T-cell (primary cell): ENCODE data around the gene DLGAP1. TPM values are rescaled to one million over a fixed set of nuclear protein-coding genes. Genes with fewer than 3 reads are reported as not detected.

Experiments
- ATAC-seq, 4 experiments: fragments of 200-7000 bp in 3 of 4; fragments of 150-1000 bp in 1 of 4; cut with Tn5 transposase; replicated peaks in 1 of 4; 1 replicate in 3 of 4; 2 replicates in 1 of 4; pipeline ENCODE4 v1.10.0; 2021; ENCODE audit warnings: moderate library complexity in 3 of 4, mild to moderate bottlenecking in 2 of 4, moderate number of reproducible peaks in 1 of 4
- CTCF ChIA-PET, 2 donors: fragments of 300-600 bp; sonication (Branson Sonifier 250); formaldehyde crosslinking; loops; one replicate each; lab custom pipeline; 2022; ENCODE audit warnings: antibody characterized with exemption in 2 of 2; lab: Charles Lee
- POLR2A ChIA-PET, 2 donors: fragments of 300-600 bp; sonication (Branson Sonifier 250); formaldehyde crosslinking; loops; one replicate each; lab custom pipeline; 2022; ENCODE audit warnings: antibody characterized with exemption in 2 of 2; lab: Charles Lee
- DNase-seq, 35 experiments: peaks; one replicate each; pipeline versions ENCODE4 v3.0.0 to v3.0.0-alpha.2; 2013 to 2023
- H3K27ac ChIP-seq: one replicate; pipeline ENCODE4 v1.5.1; 2013; ENCODE audit warnings: low read length
- H3K27me3 ChIP-seq, 2 experiments: replicated peaks in 1 of 2; 1 replicate in 1 of 2; 2 replicates in 1 of 2; pipeline versions ENCODE4 v1.6.1 to v1.7.0; 2013; ENCODE audit warnings: low read length in 1 of 2, mixed read lengths in 1 of 2; ENCODE audit not compliant: control insufficient read depth in 2 of 2, insufficient read depth in 2 of 2; ENCODE audit errors: extremely low read depth in 1 of 2
- H3K36me3 ChIP-seq, 2 donors: 1 replicate in 1 of 2; 2 replicates in 1 of 2; pipeline versions ENCODE4 v1.6.1 to v1.7.0; 2013; ENCODE audit warnings: low read length in 1 of 2; ENCODE audit not compliant: control insufficient read depth in 2 of 2, insufficient read depth in 1 of 2; ENCODE audit errors: extremely low read depth in 1 of 2
- H3K4me1 ChIP-seq, 2 experiments: 1 replicate in 1 of 2; 2 replicates in 1 of 2; pipeline versions ENCODE4 v1.6.1 to v1.7.0; 2013; ENCODE audit warnings: low read length in 2 of 2, mixed read lengths in 1 of 2; ENCODE audit not compliant: insufficient read depth in 2 of 2, control insufficient read depth in 1 of 2; ENCODE audit errors: extremely low read depth in 1 of 2
- H3K4me3 ChIP-seq, 2 donors: 1 replicate in 1 of 2; 2 replicates in 1 of 2; pipeline versions ENCODE4 v1.5.1 to v1.7.0; 2013; ENCODE audit warnings: mild to moderate bottlenecking in 2 of 2, low read length in 1 of 2, moderate library complexity in 1 of 2; ENCODE audit not compliant: control insufficient read depth in 1 of 2; ENCODE audit errors: extremely low read depth in 1 of 2
- H3K9me3 ChIP-seq: 2 replicates; pipeline ENCODE4 v1.7.0; 2013
- H3K27ac Mint-ChIP-seq, 2 donors: one replicate each; pipeline ENCODE4 v1.8.0; 2020 to 2021; ENCODE audit warnings: mild to moderate bottlenecking in 2 of 2, mixed read lengths in 2 of 2
- H3K27me3 Mint-ChIP-seq, 2 donors: one replicate each; pipeline ENCODE4 v1.8.0; 2021 to 2022; ENCODE audit warnings: mixed read lengths in 2 of 2
- H3K36me3 Mint-ChIP-seq: one replicate; pipeline ENCODE4 v1.8.0; 2021; ENCODE audit warnings: mixed read lengths
- H3K4me1 Mint-ChIP-seq, 3 donors: one replicate each; pipeline ENCODE4 v1.8.0; 2020 to 2022; ENCODE audit warnings: mixed read lengths in 3 of 3, mild to moderate bottlenecking in 1 of 3
- H3K4me3 Mint-ChIP-seq, 3 donors: one replicate each; pipeline ENCODE4 v1.8.0; 2020 to 2022; ENCODE audit warnings: mild to moderate bottlenecking in 3 of 3, mixed read lengths in 3 of 3, moderate library complexity in 3 of 3
- H3K9me3 Mint-ChIP-seq, 3 donors: one replicate each; pipeline ENCODE4 v1.8.0; 2020 to 2022; ENCODE audit warnings: mixed read lengths in 3 of 3
- WGBS: methylation state at CpG from one replicate; pipeline ENCODE4 v1.1.5; 2013; ENCODE audit warnings: missing lambda C conversion rate; ENCODE audit not compliant: insufficient coverage; 5-methylcytosine and 5-hydroxymethylcytosine counted together
- total RNA-seq, 35 experiments: library from RNA in 6 of 35; stranded (reverse) in 6 of 35; fragments of 120-200 nt in 1 of 35; gene quantifications; one replicate each; pipeline versions ENCODE4 v1.2.1 to v1.2.4 and lab custom pipeline; 2013 to 2026

DLGAP1 gene
- total RNA-seq, 5 donors from 2014 or later (not counting 1 experiment from before 2014, with no cell fraction given): 0.25 to 1.8 (median 0.26) TPM

GRCh38 chr18:3983351-3983969 lies 471.6 kb downstream of the DLGAP1 start:
- no peak overlapping the region for H3K27ac ChIP-seq
- peaks cover 0 to 3% of the 10 kb centered on the region in 2 experiments for H3K4me1 ChIP-seq
- Mint-ChIP-seq H3K4me3 (no peak overlapping the region), H3K9me3 (peaks cover 0 to 9% (median 8%) of the 10 kb centered on the region in 3 donors), H3K27ac (peak overlapping the region in 1 of 2 donors; percentile 3), H3K4me1 (peaks cover 17 to 26% (median 23%) of the 10 kb centered on the region in 3 donors), H3K27me3 (peaks cover 0 to under 1% of the 10 kb centered on the region in 2 donors), H3K36me3 (peaks cover 3% of the 10 kb centered on the region)
- POLR2A ChIA-PET: no interaction called here
- H3K4me3 ChIP-seq: no peak overlapping the region
- CTCF ChIA-PET: interaction anchor here in 1 of 2 donors (0.6 kb wide), 1 partner anchor 10 kb away, joined by 3 read pairs; no protein-coding TSS in a partner anchor
- H3K36me3 ChIP-seq: no peaks in the 10 kb centered on the region
- WGBS: no CpG with 5 or more reads among the region's 5 CpGs
- ATAC-seq (no peak), DNase-seq (no peak)
- peaks cover 0 to 2% of the 10 kb centered on the region in 2 experiments for H3K27me3 ChIP-seq
- H3K9me3 ChIP-seq: no peaks in the 10 kb centered on the region

- H3K4me1 ChIP-seq: peaks cover 0 to 3% of the 10 kb centered on the region in 2 experiments
- ChIA-PET CTCF (no interaction called here), POLR2A (interaction anchor here in 1 of 2 donors (0.5 kb wide), 1 partner anchor 1871 kb away, joined by 5 read pairs; no protein-coding TSS in a partner anchor)
- H3K9me3 ChIP-seq: no peaks in the 10 kb centered on the region
- H3K36me3 Mint-ChIP-seq: peaks cover 3% of the 10 kb centered on the region
- H3K27me3 ChIP-seq: peaks cover 0 to 2% of the 10 kb centered on the region in 2 experiments
- H3K36me3 ChIP-seq: no peaks in the 10 kb centered on the region
- no peak overlapping the region for H3K27ac ChIP-seq
- WGBS: no CpG with 5 or more reads among the region's 3 CpGs
- H3K4me3 ChIP-seq: no peak overlapping the region
- no peak overlapping the region for H3K27ac Mint-ChIP-seq
- no peak overlapping the region for H3K4me3 Mint-ChIP-seq
- ATAC-seq (no peak), DNase-seq (no peak)
- H3K4me1 Mint-ChIP-seq: peaks cover 17 to 26% (median 23%) of the 10 kb centered on the region in 3 donors
- peaks cover 0 to 11% (median 11%) of the 10 kb centered on the region in 3 donors for H3K9me3 Mint-ChIP-seq
- H3K27me3 Mint-ChIP-seq: peaks cover 0 to 3% of the 10 kb centered on the region in 2 donors
These were observed 472.6 kb downstream of the DLGAP1 start for GRCh38 chr18:3982541-3982940.

- WGBS: 100% methylated on average over 1 of the region's 4 CpGs
- Mint-ChIP-seq H3K4me1 (peaks cover 4 to 6% (median 5%) of the 10 kb centered on the region in 3 donors), H3K9me3 (peaks cover 0 to 11% (median 11%) of the 10 kb centered on the region in 3 donors), H3K27me3 (peaks cover 0 to 10% of the 10 kb centered on the region in 2 donors), H3K36me3 (peaks cover 3% of the 10 kb centered on the region), H3K27ac (no peak overlapping the region), H3K4me3 (no peak overlapping the region)
- no peaks in the 10 kb centered on the region for H3K36me3 ChIP-seq
- CTCF ChIA-PET: interaction anchor here in 1 of 2 donors (0.9 kb wide), 1 partner anchor 16 kb away, joined by 4 read pairs; no protein-coding TSS in a partner anchor
- peaks cover 0 to 2% of the 10 kb centered on the region in 2 experiments for H3K27me3 ChIP-seq
- POLR2A ChIA-PET: no interaction called here
- H3K4me3 ChIP-seq: no peak overlapping the region
- no peaks in the 10 kb centered on the region for H3K4me1 ChIP-seq
- DNase-seq: no peak
- no peaks in the 10 kb centered on the region for H3K9me3 ChIP-seq
- no peak for ATAC-seq
- no peak overlapping the region for H3K27ac ChIP-seq
These were observed 476.1 kb downstream of the DLGAP1 start for GRCh38 chr18:3979024-3979423.

GRCh38 chr18:3973191-3973850 lies 481.8 kb downstream of the DLGAP1 start:
- no peak for ATAC-seq
- Mint-ChIP-seq H3K4me1 (no peaks in the 10 kb centered on the region), H3K27ac (no peak overlapping the region), H3K4me3 (no peak overlapping the region), H3K9me3 (peaks cover 0 to 1% (median 1%) of the 10 kb centered on the region in 3 donors), H3K27me3 (peaks cover 0 to 11% of the 10 kb centered on the region in 2 donors), H3K36me3 (no peaks in the 10 kb centered on the region)
- Histone ChIP-seq H3K4me1 (no peaks in the 10 kb centered on the region), H3K9me3 (no peaks in the 10 kb centered on the region), H3K27ac (no peak overlapping the region), H3K4me3 (no peak overlapping the region), H3K36me3 (no peaks in the 10 kb centered on the region), H3K27me3 (no peaks in the 10 kb centered on the region)
- CTCF ChIA-PET: interaction anchor here in 1 of 2 donors (1.1 kb wide), 1 partner anchor 10 kb away, joined by 3 read pairs; no protein-coding TSS in a partner anchor
- 84% methylated on average over 4 of the region's 5 CpGs for WGBS
- POLR2A ChIA-PET: interaction anchor here in 1 of 2 donors (0.6 kb wide), 1 partner anchor 343 kb away, joined by 3 read pairs; no protein-coding TSS in a partner anchor
- DNase-seq: no peak

- Histone ChIP-seq H3K4me1 (no peaks in the 10 kb centered on the region), H3K4me3 (no peak overlapping the region), H3K27me3 (no peaks in the 10 kb centered on the region), H3K9me3 (no peaks in the 10 kb centered on the region), H3K36me3 (no peaks in the 10 kb centered on the region), H3K27ac (no peak overlapping the region)
- DNase-seq (no peak), ATAC-seq (no peak)
- no CpG with 5 or more reads among the region's 6 CpGs for WGBS
- Mint-ChIP-seq H3K9me3 (no peaks in the 10 kb centered on the region), H3K27ac (no peak overlapping the region), H3K4me1 (no peaks in the 10 kb centered on the region), H3K36me3 (no peaks in the 10 kb centered on the region), H3K4me3 (no peak overlapping the region), H3K27me3 (peaks cover 0 to 10% of the 10 kb centered on the region in 2 donors)
- ChIA-PET POLR2A (no interaction called here), CTCF (interaction anchor here in 1 of 2 donors (1.1 kb wide), 1 partner anchor 11 kb away, joined by 3 read pairs; no protein-coding TSS in a partner anchor)
These were observed 482.7 kb downstream of the DLGAP1 start for GRCh38 chr18:3972291-3972930.

GRCh38 chr18:3970929-3971328 lies 484.2 kb downstream of the DLGAP1 start:
- Mint-ChIP-seq H3K4me1 (no peaks in the 10 kb centered on the region), H3K9me3 (no peaks in the 10 kb centered on the region), H3K27me3 (peaks cover 0 to 13% of the 10 kb centered on the region in 2 donors), H3K4me3 (no peak overlapping the region), H3K36me3 (no peaks in the 10 kb centered on the region), H3K27ac (no peak overlapping the region)
- no peak for ATAC-seq
- H3K4me1 ChIP-seq: no peaks in the 10 kb centered on the region
- H3K27ac ChIP-seq: no peak overlapping the region
- H3K4me3 ChIP-seq: no peak overlapping the region
- WGBS: no CpG with 5 or more reads among the region's 2 CpGs
- H3K36me3 ChIP-seq: no peaks in the 10 kb centered on the region
- CTCF ChIA-PET: interaction anchor here in 1 of 2 donors (0.5 kb wide), 1 partner anchor 30 kb away, joined by 3 read pairs; no protein-coding TSS in a partner anchor
- no peaks in the 10 kb centered on the region for H3K9me3 ChIP-seq
- POLR2A ChIA-PET: no interaction called here
- H3K27me3 ChIP-seq: no peaks in the 10 kb centered on the region
- DNase-seq: no peak
